ENCODE data around the gene S100P. TPM values are rescaled to one million over a fixed set of nuclear protein-coding genes. Genes with fewer than 3 reads are reported as not detected.

Gene S100P
- total and polyA plus RNA-seq, 5 donors from 2014 or later: 1.2 to 4.1 (median 1.5) TPM; not detected in 2

DNA sequence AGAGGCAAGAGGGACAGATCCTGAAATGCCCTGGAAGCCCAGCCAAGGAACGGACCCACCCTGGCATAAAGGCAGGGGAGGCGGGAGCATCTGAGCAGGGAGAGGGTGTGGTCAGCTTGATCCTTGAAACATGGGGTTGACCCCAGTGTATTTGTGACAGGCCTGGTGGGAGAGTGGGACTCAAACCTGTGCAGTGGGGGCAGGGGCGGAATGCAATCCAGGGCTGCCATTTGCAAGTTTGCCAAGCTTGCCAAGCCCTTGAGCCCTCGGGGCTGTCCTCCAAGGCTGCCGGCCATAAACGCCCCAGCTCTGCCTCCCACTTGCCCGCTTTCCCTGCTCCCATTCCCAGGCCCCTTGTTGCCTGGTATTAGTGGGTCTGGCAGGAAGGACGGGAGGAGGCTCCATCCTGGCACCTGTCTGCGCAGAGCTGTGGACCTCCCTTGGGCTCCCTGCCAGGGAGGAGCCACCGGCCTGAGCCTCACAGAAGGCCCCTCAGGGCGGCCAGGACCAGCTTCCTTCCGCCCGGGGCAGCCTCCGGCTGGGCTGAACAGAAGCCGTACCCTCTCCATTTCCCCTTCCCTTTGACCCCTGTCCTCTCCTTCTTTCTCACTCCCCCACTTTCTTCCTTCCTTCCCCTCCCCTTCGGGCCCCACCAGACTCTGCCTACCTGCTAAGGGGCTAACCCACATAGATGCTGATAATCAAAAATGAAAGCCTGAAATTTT is 661 bp downstream of the S100P start:
- no peaks in the 10 kb centered on the region for H3K27me3 ChIP-seq (ENCODE audit: control insufficient read depth, insufficient read depth, low read length)
- no peak for ATAC-seq (ENCODE audit: low read depth in 2 of 2)
- H3K4me3 Mint-ChIP-seq: peak overlapping the region; percentile 48 to 87 (median 74)
- no peaks in the 10 kb centered on the region for H3K9me3 ChIP-seq (ENCODE audit: control insufficient read depth in 2 of 2, low read length in 2 of 2)
- no peaks in the 10 kb centered on the region for H3K27me3 Mint-ChIP-seq
- peaks cover 20 to 89% (median 48%) of the 10 kb centered on the region in 4 donors for H3K4me1 Mint-ChIP-seq
- H3K27ac ChIP-seq (ENCODE audit: insufficient read depth, low read length, poor library complexity, severe bottlenecking): peak overlapping the region; percentile 81
- peak in 2 of 3 donors; percentile 38 to 45 for DNase-seq
- H3K36me3 Mint-ChIP-seq: peaks cover 6% of the 10 kb centered on the region
- peak overlapping the region; percentile 92 to 100 (median 96) for H3K27ac Mint-ChIP-seq
- H3K4me1 ChIP-seq (ENCODE audit: control insufficient read depth, insufficient read depth, low read length, poor library complexity, severe bottlenecking): peaks cover 89% of the 10 kb centered on the region
- no peak overlapping the region for H3K4me3 ChIP-seq (ENCODE audit: low read depth, low read length)
- H3K9me3 Mint-ChIP-seq: no peaks in the 10 kb centered on the region
- no peaks in the 10 kb centered on the region for H3K36me3 ChIP-seq (ENCODE audit: control insufficient read depth, insufficient read depth, low read length)

DNA sequence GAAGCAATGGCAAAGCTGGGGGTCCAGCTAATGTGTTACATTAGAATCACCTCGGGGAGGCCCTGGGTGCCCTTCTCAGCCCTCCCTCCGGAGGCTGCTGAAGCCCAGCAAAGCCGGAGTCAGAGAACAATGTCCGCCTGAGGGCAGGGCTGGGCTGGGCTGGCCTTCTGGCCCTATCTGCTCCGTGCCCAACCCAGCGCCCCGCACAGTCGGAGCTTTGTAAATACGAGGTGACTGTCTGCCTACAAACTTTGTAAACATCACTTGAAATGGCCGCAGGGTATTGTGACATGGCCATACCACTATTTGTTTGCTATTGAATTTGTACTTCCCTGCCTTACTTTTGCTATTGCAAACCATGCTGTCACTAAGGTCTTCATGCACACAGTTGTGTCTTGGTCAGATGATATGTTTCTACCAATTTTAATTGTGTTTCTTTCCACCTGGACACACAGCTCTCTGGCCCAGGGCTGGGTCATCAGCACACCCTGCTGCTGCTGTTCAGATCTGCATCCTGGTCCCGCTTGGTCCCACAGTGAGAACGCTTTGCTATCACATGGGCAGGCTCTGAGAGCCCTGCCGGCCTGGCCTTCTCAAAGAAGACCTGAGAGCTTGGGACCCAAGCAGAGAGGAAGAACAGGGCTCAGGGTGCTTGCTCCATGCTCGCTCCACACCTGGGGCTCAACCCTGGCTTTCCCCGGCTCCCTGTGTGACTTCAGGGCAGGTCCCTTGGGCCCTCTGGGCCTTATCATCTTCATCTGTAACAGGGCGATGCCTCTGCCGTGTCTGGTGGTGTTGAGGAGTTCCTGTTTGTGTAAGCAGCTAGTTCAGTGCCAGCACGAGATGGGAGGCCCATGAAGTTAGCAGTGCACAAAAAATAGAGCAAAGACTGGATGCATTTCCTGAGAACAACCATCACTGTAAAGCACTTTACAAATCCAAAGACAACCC is 2.3 kb downstream of the S100P start:
- Histone ChIP-seq H3K27ac (ENCODE audit: insufficient read depth, low read length, poor library complexity, severe bottlenecking) (peak overlapping the region; percentile 81), H3K9me3 (ENCODE audit: control insufficient read depth in 2 of 2, low read length in 2 of 2) (no peaks in the 10 kb centered on the region), H3K4me3 (ENCODE audit: low read depth, low read length) (peak overlapping the region; percentile 69), H3K36me3 (ENCODE audit: control insufficient read depth, insufficient read depth, low read length) (no peaks in the 10 kb centered on the region), H3K4me1 (ENCODE audit: control insufficient read depth, insufficient read depth, low read length, poor library complexity, severe bottlenecking) (peaks cover 80% of the 10 kb centered on the region), H3K27me3 (ENCODE audit: control insufficient read depth, insufficient read depth, low read length) (no peaks in the 10 kb centered on the region)
- peak overlapping the region; percentile 4 to 79 (median 70) for H3K4me3 Mint-ChIP-seq
- ATAC-seq (ENCODE audit: low read depth in 2 of 2) (peak; percentile 94 to 95), DNase-seq (peak; percentile 31 to 94 (median 69))
- H3K27me3 Mint-ChIP-seq: no peaks in the 10 kb centered on the region
- peak overlapping the region; percentile 92 to 100 (median 92) for H3K27ac Mint-ChIP-seq
- H3K4me1 Mint-ChIP-seq: peaks cover 15 to 86% (median 45%) of the 10 kb centered on the region in 4 donors
- H3K36me3 Mint-ChIP-seq: peaks cover 20% of the 10 kb centered on the region
- H3K9me3 Mint-ChIP-seq: no peaks in the 10 kb centered on the region

DNA sequence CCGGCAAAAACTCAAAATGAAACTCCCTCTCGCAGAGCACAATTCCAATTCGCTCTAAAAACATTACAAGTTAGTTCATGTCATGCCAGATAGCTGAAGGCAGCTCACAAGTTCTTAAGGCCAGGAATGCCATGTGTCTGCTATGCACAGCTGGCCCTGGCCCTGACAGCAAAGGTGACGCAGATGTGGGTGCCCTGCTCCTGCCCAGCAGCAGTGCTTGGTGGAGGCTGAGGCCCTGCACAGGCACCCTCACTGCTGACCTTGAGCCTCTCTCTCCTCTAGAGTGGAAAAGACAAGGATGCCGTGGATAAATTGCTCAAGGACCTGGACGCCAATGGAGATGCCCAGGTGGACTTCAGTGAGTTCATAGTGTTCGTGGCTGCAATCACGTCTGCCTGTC is 2.9 kb downstream of the S100P start:
- Mint-ChIP-seq H3K4me1 (peaks cover 15 to 84% (median 44%) of the 10 kb centered on the region in 4 donors), H3K4me3 (peak overlapping the region; percentile 1 to 79 (median 70)), H3K9me3 (no peaks in the 10 kb centered on the region), H3K27ac (peak overlapping the region; percentile 92 to 100 (median 92)), H3K36me3 (peaks cover 20% of the 10 kb centered on the region), H3K27me3 (no peaks in the 10 kb centered on the region)
- peaks cover 74% of the 10 kb centered on the region for H3K4me1 ChIP-seq (ENCODE audit: control insufficient read depth, insufficient read depth, low read length, poor library complexity, severe bottlenecking)
- H3K9me3 ChIP-seq (ENCODE audit: control insufficient read depth in 2 of 2, low read length in 2 of 2): no peaks in the 10 kb centered on the region
- ATAC-seq (ENCODE audit: low read depth in 2 of 2) (peak; percentile 37 to 40), DNase-seq (no peak)
- H3K4me3 ChIP-seq (ENCODE audit: low read depth, low read length): peak overlapping the region; percentile 69
- H3K36me3 ChIP-seq (ENCODE audit: control insufficient read depth, insufficient read depth, low read length): no peaks in the 10 kb centered on the region
- no peaks in the 10 kb centered on the region for H3K27me3 ChIP-seq (ENCODE audit: control insufficient read depth, insufficient read depth, low read length)
- H3K27ac ChIP-seq (ENCODE audit: insufficient read depth, low read length, poor library complexity, severe bottlenecking): peak overlapping the region; percentile 81

DNA sequence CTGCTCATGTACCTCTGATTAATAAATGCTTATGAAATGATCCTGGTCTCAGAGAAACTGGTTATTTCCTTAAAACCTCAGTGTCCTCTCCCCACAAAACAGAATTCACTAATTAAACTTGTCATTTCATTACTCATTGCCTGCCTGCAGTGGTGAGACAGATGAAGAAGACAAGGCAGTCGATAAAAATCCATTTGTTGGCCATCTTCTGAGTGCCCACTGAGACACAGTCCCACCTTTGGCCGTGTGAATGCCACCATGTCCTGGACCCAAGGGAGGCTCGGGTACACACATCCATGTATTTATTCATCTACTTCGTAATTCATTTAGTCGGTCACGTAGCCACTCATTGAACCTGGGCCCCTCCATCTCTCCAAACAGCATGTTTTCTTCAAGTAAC is 3.5 kb downstream of the S100P start:
- Mint-ChIP-seq H3K9me3 (no peaks in the 10 kb centered on the region), H3K4me1 (peaks cover 15 to 84% (median 44%) of the 10 kb centered on the region in 4 donors), H3K27ac (peak overlapping the region; percentile 92 to 100 (median 92)), H3K27me3 (no peaks in the 10 kb centered on the region), H3K4me3 (peak overlapping the region in 2 of 4 donors; percentile 44 to 64), H3K36me3 (peaks cover 20% of the 10 kb centered on the region)
- Histone ChIP-seq H3K27me3 (ENCODE audit: control insufficient read depth, insufficient read depth, low read length) (no peaks in the 10 kb centered on the region), H3K4me3 (ENCODE audit: low read depth, low read length) (peak overlapping the region; percentile 69), H3K4me1 (ENCODE audit: control insufficient read depth, insufficient read depth, low read length, poor library complexity, severe bottlenecking) (peaks cover 70% of the 10 kb centered on the region), H3K9me3 (ENCODE audit: control insufficient read depth in 2 of 2, low read length in 2 of 2) (no peaks in the 10 kb centered on the region), H3K36me3 (ENCODE audit: control insufficient read depth, insufficient read depth, low read length) (no peaks in the 10 kb centered on the region), H3K27ac (ENCODE audit: insufficient read depth, low read length, poor library complexity, severe bottlenecking) (peak overlapping the region; percentile 81)
- ATAC-seq (ENCODE audit: low read depth in 2 of 2) (no peak), DNase-seq (no peak)

DNA sequence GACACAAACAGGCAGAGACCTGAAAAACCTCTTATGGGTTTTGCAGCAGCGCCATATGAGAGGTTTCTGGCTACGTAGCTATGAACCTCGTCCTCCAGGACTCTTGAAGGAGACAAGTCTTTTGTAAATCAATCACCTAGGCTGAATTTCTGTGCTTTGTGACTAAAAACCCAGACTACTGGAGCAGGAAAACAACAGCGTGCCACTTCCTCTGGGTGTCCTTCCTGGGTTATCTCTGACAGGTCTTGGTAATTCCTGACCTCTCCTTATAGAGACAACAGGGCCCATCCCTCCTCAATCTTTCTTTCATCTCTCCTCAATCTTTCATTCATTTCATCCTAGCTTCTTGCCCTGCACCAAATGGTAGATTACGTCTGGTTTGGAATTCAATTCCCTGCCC is 5.7 kb downstream of the S100P start:
- Histone ChIP-seq H3K27me3 (ENCODE audit: control insufficient read depth, insufficient read depth, low read length) (no peaks in the 10 kb centered on the region), H3K9me3 (ENCODE audit: control insufficient read depth in 2 of 2, low read length in 2 of 2) (no peaks in the 10 kb centered on the region), H3K4me3 (ENCODE audit: low read depth, low read length) (no peak overlapping the region), H3K4me1 (ENCODE audit: control insufficient read depth, insufficient read depth, low read length, poor library complexity, severe bottlenecking) (peaks cover 48% of the 10 kb centered on the region), H3K36me3 (ENCODE audit: control insufficient read depth, insufficient read depth, low read length) (peaks cover 11% of the 10 kb centered on the region), H3K27ac (ENCODE audit: insufficient read depth, low read length, poor library complexity, severe bottlenecking) (peak overlapping the region; percentile 1)
- no peak for ATAC-seq (ENCODE audit: low read depth in 2 of 2)
- Mint-ChIP-seq H3K4me1 (peaks cover 16 to 79% (median 47%) of the 10 kb centered on the region in 4 donors), H3K4me3 (peak overlapping the region in 3 of 4 donors; percentile 13 to 69 (median 47)), H3K36me3 (peaks cover 36% of the 10 kb centered on the region), H3K9me3 (peaks cover 0 to 1% (median 0%) of the 10 kb centered on the region in 7 donors), H3K27me3 (no peaks in the 10 kb centered on the region), H3K27ac (peak overlapping the region; percentile 52 to 92 (median 90))
- DNase-seq: no peak

DNA sequence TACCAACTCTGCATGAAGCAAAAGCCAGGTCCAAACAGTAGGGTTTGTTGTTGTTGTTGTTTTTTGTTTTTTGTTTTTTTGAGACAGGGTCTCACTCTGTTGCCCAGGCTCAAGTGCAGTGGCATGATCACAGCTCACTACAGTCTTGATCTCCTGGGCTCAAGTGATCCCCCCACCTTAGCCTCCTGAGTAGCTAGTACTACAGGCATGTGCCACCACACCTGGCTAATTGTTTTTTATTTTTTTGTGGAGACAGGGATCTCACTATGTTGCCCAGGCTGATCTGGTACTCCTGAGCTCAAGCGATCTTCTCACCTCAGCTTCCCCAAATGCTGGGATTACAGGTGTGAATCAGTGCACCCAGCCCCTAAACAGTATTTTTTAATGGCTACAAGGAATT is 6.2 kb downstream of the S100P start:
- no peak for ATAC-seq (ENCODE audit: low read depth in 2 of 2)
- H3K9me3 Mint-ChIP-seq: peaks cover 0 to 1% (median 0%) of the 10 kb centered on the region in 7 donors
- H3K4me3 Mint-ChIP-seq: peak overlapping the region in 2 of 4 donors; percentile 47 to 69
- Histone ChIP-seq H3K4me3 (ENCODE audit: low read depth, low read length) (no peak overlapping the region), H3K4me1 (ENCODE audit: control insufficient read depth, insufficient read depth, low read length, poor library complexity, severe bottlenecking) (peaks cover 45% of the 10 kb centered on the region), H3K27me3 (ENCODE audit: control insufficient read depth, insufficient read depth, low read length) (no peaks in the 10 kb centered on the region), H3K27ac (ENCODE audit: insufficient read depth, low read length, poor library complexity, severe bottlenecking) (no peak overlapping the region), H3K9me3 (ENCODE audit: control insufficient read depth in 2 of 2, low read length in 2 of 2) (no peaks in the 10 kb centered on the region), H3K36me3 (ENCODE audit: control insufficient read depth, insufficient read depth, low read length) (peaks cover 13% of the 10 kb centered on the region)
- H3K27ac Mint-ChIP-seq: peak overlapping the region; percentile 20 to 92 (median 36)
- peaks cover 17 to 79% (median 49%) of the 10 kb centered on the region in 4 donors for H3K4me1 Mint-ChIP-seq
- DNase-seq: no peak
- no peaks in the 10 kb centered on the region for H3K27me3 Mint-ChIP-seq
- peaks cover 41% of the 10 kb centered on the region for H3K36me3 Mint-ChIP-seq

DNA sequence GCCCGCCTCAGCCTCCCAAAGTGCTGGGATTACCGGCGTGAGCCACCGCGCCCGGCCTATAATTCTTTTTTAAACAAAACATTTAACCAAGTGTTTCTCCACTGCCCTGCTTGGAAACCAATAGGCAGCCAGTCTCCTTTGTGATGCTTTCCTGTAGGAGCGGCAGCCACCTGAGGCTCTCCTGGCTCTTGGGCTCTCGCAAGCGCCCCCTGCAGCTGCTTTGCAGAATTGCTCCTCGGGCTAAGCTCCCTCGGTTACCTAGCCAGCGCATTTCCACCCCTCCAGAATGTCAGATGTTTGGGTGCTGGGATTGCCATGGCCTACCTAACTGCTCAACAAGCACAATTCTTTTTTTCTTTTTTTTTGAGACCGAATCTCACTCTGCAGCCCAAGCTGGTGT is 7.7 kb downstream of the S100P start:
- peaks cover 24% of the 10 kb centered on the region for H3K36me3 ChIP-seq (ENCODE audit: control insufficient read depth, insufficient read depth, low read length)
- DNase-seq (peak in 2 of 3 donors; percentile 18 to 64), ATAC-seq (ENCODE audit: low read depth in 2 of 2) (no peak)
- H3K4me3 Mint-ChIP-seq: no peak overlapping the region
- no peaks in the 10 kb centered on the region for H3K27me3 Mint-ChIP-seq
- peaks cover 22 to 80% (median 53%) of the 10 kb centered on the region in 4 donors for H3K4me1 Mint-ChIP-seq
- H3K9me3 ChIP-seq (ENCODE audit: control insufficient read depth in 2 of 2, low read length in 2 of 2): no peaks in the 10 kb centered on the region
- peak overlapping the region in 1 of 3 donors; percentile 79 for H3K27ac Mint-ChIP-seq
- peaks cover 0 to 1% (median 0%) of the 10 kb centered on the region in 7 donors for H3K9me3 Mint-ChIP-seq
- H3K4me3 ChIP-seq (ENCODE audit: low read depth, low read length): no peak overlapping the region
- H3K36me3 Mint-ChIP-seq: peaks cover 54% of the 10 kb centered on the region
- no peak overlapping the region for H3K27ac ChIP-seq (ENCODE audit: insufficient read depth, low read length, poor library complexity, severe bottlenecking)
- peaks cover 45% of the 10 kb centered on the region for H3K4me1 ChIP-seq (ENCODE audit: control insufficient read depth, insufficient read depth, low read length, poor library complexity, severe bottlenecking)
- no peaks in the 10 kb centered on the region for H3K27me3 ChIP-seq (ENCODE audit: control insufficient read depth, insufficient read depth, low read length)

All from CD4-positive, CD25-positive, alpha-beta regulatory T cell (primary cell).